GM21447 (cell line): Measurements from ENCODE around the gene PSMC2.

Source experiments
- ATAC-seq: cut with Tn5 transposase; IDR thresholded peaks from one replicate; pipeline ENCODE4 v1.9.1; 2021; ENCODE audit not compliant: unreplicated experiment

PSMC2 gene

GRCh38 chr7:103347507-103348267 is at the start of gene PSMC2:
TSS of gene PSMC2 (plus strand) at chr7:103347643. CDS start at chr7:103347712, 69 bp downstream.
- peak; percentile 63 for ATAC-seq

- ATAC-seq, result no peak
These were observed 49.6 kb upstream of the PSMC2 start for GRCh38 chr7:103297837-103298179.

GRCh38 chr7:103299660-103300059 is 47.8 kb upstream of the PSMC2 start:
- ATAC-seq, result no peak

GRCh38 chr7:103301441-103301840 is 46.0 kb upstream of the PSMC2 start:
- ATAC-seq, result no peak

DNA sequence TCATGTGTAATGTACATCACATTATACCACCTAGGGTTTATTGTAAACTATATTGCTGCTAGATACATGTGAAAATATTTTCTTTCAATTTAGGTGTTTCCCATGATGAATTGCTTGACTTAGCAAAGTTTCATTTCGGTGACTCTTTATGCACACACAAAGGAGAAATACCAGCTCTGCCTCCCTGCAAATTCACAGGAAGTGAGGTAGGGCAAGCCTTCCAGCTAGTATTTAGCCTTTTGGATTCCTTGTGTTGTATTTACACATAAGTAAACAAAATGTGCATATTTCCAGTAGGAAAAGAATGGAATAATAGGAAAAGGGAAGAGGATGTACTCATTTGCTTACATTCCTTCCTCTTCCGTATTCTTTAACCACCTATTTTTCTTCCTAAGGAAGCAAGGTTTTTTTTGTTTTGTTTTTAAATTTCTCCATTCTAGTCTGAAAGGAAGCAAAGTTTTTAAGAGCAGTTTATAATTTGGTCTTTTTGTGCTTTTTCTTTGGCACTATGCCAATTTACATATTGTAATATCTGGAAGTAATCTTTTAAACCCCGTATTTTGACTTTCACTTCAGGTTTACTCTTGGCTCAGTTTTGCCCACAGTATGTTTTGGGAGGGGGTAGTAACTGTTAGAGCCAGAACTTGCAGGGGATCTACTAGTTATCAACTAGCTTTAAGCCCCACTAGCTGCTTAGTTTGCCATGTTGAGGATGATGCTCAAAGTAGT is 39.8 kb upstream of the PSMC2 start:
- no peak for ATAC-seq

- no peak for ATAC-seq
These were observed 32.6 kb upstream of the PSMC2 start for GRCh38 chr7:103314852-103315251.

GRCh38 chr7:103316380-103316941 is 31.0 kb upstream of the PSMC2 start:
- ATAC-seq, result no peak

GRCh38 chr7:103317009-103317408 is 30.4 kb upstream of the PSMC2 start:
- ATAC-seq, result no peak

DNA sequence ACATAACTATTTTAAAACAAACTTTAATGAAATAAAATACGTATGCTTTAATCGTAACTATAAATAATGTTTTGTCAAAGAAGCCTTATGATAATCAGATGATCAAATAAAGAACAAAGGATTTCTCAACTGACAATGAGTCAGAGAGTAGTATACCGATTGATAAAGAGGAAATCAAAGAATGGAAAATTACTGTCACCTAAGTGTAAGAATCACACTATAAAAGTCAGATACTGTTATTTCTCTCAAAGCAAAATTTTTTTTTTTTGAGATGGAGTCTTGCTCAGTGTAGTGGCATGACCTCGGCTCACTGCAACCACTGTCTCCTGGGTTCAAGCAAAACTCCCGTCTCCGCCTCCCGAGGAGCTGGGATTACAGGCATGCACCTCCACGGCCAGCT is 21.7 kb upstream of the PSMC2 start:
- no peak for ATAC-seq

GRCh38 chr7:103336761-103337160 is 10.7 kb upstream of the PSMC2 start:
- no peak for ATAC-seq

DNA sequence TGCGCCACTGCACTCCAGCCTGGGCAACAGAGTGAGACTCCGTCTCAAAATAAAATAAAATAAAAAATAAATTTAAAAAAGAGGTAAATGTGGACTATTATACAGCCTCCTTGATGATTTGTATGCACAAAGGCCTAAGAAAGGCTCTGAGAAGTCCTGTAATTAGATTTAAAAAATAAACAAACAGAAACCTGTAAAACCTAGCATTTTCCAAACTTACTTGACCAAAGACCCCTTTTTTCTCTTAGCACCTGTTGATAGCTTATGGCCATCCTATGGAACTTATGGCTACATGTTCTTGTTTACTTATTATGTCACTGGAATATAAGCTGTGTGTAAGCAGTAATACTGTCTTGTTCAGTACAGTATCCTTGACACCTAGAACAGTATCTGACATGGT is 8.6 kb upstream of the PSMC2 start:
- no peak for ATAC-seq

DNA sequence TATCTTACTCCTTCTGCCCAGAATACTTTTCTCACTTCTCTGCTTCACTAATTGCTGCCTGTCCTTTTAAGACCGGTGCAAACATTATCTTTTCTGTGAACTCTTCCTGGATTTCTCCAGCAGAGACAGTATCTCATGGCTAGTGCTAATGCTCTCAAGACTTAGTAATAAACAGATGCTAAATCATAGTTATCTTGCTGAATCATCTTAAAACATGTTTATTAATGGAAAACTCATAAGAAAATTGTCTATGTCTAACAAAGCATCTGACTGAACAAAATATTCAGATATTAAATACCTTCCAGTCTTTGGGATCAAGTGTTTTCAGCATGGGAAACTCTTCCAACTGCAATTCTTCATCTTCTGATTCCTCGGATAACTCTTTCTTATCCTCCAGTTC is 6.0 kb upstream of the PSMC2 start:
- no peak for ATAC-seq

- no peak for ATAC-seq
These were observed 4.1 kb upstream of the PSMC2 start for GRCh38 chr7:103343332-103343731.

DNA sequence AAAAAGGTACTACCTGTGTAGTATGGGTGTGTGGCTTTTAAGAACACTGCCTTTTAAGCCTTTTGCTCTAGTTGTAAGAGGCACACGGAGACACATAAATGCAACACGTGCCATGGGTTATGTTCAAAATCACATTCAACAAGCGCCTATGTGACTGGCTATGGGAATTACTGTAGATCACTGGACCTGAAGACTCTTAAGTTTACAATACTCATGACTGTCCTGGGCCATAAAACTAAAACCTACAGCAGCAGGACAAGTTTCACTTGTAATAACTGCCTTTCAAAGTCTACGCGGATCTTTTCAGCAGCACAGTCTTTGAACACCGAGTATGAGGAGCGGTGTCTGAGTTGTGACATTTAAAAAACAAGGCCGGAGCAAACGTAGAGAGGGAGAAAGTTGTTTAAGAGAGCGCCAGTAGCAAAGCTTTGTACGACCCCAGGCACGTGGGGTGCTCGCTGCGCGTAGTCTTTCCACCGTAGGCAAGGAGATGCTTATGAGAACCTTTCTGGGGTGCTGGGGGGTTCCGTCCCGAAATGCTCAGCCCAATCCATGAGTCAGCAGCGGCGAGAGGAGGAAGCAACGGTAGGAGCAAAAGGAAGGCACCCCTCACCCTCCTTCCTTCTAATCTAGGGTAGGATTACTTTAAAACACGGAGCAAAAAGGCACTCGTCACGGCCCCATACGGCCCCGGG is 3.5 kb upstream of the PSMC2 start:
- peak; percentile 9 for ATAC-seq

- peak; percentile 80 for ATAC-seq
These were observed 2.8 kb upstream of the PSMC2 start, which contains the start of gene DNAJC2 for GRCh38 chr7:103344453-103345149. TSS of gene DNAJC2 (minus strand) at chr7:103344767. CDS start at chr7:103344622, 145 bp downstream.

- no peak for ATAC-seq
These were observed 1.0 kb upstream of the PSMC2 start for GRCh38 chr7:103346396-103346795.

DNA sequence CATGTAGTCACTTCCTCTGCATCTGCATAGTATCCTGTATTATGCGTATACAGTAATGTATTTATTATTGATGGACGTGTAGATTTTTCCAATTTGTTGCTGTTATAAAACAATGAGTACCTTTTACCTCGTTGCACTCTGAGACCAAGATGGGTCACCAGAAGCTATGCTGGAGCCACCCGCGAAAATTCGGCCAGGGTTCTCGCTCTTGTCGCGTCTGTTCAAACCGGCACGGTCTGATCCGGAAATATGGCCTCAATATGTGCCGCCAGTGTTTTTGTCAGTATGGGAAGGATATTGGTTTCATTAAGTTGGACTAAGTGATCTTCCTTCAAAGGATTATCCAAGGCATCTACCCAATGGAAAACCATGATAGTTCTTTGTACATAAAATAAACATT is 1.0 kb downstream of the PSMC2 start:
- no peak for ATAC-seq

DNA sequence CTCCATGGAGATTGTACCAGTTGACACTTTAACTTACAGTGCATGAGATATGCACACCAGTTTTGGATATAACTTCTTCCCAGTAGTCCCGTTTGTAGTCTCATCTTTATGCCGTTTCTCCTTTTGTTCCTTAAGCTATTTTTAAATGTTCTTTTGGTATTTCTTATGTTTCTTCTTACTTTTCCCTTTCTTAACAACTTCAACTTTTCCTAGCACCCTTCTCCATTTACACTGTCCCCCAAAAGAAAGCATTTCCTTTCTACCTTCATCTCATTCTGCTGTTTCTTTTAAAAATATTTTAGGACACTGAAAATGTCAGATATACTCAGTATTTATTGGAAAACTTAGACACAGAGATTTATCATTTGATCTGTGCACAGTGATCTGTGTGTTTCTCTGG is 1.5 kb downstream of the PSMC2 start:
- no peak for ATAC-seq

DNA sequence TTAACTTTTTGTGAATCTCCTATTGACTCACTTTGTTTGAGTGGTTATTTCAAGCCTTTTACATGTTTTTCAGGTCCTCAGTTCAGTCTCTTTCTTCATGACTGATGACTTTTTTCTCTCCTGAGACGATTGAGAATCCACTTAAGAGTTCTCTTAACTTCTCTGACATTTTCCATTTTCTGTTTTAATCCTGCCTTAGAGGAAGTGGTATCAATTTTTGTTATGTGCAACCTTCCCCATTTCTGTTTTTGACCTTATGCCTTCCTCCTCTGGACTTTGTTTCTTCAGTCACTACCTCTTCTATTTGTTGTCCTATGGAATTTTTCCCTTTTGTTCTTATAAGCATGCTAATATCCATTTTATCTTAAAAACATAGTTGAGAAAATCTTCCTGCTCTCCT is 2.4 kb downstream of the PSMC2 start:
- no peak for ATAC-seq

DNA sequence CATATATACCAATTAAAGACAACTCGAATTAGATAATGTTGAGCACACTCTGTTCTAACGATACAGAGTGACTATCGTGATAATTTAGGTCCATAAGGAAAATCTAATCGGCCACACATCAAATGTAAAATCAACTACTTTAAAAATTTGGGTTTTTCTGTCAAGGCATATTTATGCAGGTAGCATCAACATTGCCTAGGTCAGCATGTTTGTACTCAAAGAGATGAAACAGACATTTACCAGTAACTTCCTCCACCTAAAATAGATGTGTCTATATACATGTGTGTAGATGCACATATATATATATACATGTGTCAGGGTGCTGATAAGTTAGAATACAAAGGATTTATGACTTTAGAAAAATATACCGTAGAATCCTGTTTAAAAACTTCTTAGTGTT is 22.0 kb downstream of the PSMC2 start:
- no peak for ATAC-seq
